HG03097 (cell line): ENCODE results near the gene BIRC5.
"Not testable (repeated sequence)": the region's sequence is repeated elsewhere in the genome, so short reads cannot be mapped to it uniquely, and the experiment has no call there.

Experiments
- ATAC-seq: cut with Tn5 transposase; IDR thresholded peaks from one replicate; pipeline ENCODE4 v1.9.1; 2021; ENCODE audit not compliant: unreplicated experiment, low FRiP score

The BIRC5 gene

DNA sequence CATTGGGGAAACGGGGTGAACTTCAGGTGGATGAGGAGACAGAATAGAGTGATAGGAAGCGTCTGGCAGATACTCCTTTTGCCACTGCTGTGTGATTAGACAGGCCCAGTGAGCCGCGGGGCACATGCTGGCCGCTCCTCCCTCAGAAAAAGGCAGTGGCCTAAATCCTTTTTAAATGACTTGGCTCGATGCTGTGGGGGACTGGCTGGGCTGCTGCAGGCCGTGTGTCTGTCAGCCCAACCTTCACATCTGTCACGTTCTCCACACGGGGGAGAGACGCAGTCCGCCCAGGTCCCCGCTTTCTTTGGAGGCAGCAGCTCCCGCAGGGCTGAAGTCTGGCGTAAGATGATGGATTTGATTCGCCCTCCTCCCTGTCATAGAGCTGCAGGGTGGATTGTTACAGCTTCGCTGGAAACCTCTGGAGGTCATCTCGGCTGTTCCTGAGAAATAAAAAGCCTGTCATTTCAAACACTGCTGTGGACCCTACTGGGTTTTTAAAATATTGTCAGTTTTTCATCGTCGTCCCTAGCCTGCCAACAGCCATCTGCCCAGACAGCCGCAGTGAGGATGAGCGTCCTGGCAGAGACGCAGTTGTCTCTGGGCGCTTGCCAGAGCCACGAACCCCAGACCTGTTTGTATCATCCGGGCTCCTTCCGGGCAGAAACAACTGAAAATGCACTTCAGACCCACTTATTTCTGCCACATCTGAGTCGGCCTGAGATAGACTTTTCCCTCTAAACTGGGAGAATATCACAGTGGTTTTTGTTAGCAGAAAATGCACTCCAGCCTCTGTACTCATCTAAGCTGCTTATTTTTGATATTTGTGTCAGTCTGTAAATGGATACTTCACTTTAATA is 10.4 kb downstream of the BIRC5 start:
- ATAC-seq = no peak

- no peak for ATAC-seq
Measured at GRCh38 chr17:78225088-78225865, 11.2 kb downstream of the BIRC5 start.

DNA sequence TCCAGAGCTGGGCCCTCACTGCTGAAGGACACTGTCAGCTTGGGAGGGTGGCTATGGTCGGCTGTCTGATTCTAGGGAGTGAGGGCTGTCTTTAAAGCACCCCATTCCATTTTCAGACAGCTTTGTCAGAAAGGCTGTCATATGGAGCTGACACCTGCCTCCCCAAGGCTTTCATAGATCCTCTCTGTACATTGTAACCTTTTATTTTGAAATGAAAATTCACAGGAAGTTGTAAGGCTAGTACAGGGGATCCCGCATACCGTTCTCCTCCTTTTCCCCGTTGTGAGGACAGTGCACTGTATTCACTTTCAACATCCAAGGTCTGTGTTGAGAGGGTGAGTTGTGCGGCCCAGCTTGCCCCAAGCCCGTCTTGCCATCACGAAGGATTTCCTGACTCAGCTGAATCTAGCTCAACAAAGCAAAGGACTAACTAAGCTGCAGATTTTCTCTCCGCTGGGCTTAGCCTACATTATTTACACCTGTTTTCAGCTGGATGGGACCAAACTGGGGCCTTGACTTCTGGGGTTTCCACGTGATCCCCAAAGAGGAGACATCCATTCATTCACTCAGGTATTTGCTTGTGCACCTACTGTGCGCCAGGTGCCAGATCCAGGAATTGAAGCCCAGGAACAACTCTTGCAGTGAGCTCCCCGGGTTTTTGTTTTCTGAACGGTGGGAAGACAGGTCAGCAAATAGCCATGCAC is 12.2 kb downstream of the BIRC5 start:
- no peak for ATAC-seq

DNA sequence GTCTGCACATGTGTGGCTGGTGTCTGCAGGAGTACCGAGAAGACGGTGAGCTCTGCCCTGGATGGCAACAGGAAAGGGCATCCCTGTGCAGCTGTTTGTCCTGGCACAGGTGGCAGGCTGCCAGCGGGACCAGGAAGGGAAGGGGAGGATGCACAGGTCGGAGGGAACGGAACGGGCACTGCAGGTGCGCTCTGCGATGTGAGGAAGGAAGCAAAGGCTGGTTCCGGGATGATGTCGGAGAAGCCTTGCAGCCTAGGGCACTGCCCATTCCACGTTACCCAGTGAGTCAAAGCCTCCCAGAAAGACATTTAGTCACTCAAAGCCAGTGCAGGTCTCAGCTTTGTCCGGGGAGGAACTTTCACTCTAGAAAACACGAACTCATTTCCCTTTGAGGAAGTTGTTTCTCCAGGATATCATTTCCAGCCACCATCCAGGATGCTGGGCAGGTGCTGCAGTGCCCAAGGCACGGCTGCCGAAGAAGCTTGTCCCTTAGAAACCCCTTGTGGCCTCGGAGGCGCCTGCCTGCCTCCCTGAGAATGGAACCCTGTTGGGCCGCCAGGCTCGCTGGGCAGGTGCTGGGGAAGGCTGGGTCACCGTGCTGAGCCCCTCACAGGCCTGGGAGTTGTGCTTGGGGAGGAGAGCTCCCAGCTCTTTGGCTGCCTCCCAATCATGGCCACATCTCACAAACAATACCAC is 12.9 kb downstream of the BIRC5 start:
- ATAC-seq = no peak

DNA sequence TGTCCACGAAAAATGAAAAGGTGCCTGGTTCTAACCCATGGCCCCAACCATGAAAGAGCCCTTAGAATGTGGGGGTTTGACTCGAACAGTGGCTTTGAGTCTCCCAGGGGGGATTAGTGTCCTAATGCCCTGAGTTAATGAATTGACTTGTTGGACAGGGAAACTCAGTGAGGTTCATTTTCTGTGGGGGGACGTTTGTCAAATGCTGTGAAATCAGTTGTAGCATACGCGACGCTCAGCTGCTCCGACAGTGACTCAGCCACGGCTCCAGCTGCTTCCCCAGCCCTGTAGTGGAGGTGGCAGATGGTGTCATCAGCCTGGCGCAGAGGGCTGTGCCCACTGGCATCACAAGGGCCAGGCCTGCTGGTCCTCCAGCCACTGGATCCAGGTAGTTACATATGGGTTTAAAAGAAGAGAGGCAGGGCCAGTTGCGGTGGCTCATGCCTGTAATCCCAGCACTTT is 13.4 kb downstream of the BIRC5 start:
- ATAC-seq = no peak

DNA sequence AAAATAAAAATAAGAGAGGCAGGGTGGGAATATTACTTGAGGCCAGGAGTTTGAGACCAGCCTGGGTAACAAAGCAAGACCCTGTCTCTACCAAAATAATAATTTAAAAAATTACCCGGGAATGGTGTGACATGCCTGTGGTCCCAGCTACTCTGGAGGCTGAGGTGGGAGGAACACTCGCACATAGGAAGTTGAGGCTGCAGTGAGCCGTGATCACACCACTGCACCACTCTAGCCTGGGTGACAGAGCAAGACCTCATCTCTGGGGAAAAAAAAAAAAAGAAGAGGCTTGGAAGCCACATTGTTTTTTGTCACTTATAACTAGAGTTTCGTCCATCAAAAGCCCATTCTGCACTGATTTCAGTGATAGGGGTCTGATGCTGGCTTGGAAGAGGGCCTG is 14.1 kb downstream of the BIRC5 start:
- ATAC-seq = no peak

GRCh38 chr17:78230252-78230962 is 16.4 kb downstream of the BIRC5 start:
- no peak for ATAC-seq

GRCh38 chr17:78230996-78231935 is 17.2 kb downstream of the BIRC5 start, which contains the start of gene TMEM235:
TSS of gene TMEM235 (plus strand) at chr17:78231631. CDS start at chr17:78232024, 393 bp downstream.
- no peak for ATAC-seq

GRCh38 chr17:78231991-78232858 is 18.2 kb downstream of the BIRC5 start:
- ATAC-seq = no peak

- no peak for ATAC-seq
Measured at GRCh38 chr17:78232859-78233173, 18.8 kb downstream of the BIRC5 start.

- ATAC-seq = no peak
Measured at GRCh38 chr17:78233678-78234077, 19.6 kb downstream of the BIRC5 start.

DNA sequence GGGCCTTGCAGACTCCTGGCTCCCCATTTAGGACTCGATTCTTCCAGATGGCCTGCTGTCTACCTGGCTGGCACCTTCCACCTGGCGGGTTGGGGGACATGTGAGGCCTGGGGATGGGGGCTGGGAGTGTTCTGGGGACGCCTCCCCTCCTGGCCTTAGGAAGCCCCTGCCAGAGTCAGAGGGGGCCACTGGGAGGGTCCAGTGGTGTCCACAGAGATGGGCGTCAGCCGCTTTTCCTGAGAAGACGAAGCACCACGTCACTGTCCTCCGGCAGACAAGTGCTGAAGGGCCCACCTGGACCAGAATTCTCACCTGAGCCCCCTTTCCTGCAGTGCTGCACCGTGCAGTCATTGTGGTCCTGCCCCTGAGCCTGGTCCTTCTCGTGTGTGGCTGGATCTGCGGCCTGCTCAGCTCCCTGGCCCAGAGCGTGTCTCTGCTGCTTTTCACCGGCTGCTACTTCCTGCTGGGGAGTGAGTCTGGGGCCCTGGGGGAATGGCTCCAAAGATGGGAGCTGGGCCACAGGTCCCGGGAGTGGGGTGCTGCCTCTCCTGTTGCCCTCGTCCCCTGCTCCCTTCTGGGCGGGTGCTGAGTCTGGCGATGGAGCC is 20.3 kb downstream of the BIRC5 start:
- ATAC-seq = no peak

DNA sequence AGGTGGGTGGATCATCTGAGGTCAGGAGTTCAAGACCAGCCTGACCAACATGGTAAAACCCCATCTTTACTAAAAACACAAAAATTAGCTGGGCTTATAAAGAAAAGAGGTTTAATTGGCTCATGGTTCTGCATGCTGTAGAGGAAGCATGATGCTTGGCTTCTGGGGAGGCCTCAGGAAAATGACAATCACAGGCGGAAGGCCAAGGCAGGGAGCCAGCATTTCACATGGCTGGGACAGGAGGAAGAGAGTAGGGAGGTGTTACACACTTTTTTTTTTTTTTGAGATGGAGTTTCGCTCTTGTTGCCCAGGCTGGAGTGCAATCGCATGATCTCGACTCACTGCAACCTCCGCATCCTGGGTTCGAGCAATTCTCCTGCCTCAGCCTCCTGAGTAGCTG is 21.0 kb downstream of the BIRC5 start:
- not testable (repeated sequence) for ATAC-seq

DNA sequence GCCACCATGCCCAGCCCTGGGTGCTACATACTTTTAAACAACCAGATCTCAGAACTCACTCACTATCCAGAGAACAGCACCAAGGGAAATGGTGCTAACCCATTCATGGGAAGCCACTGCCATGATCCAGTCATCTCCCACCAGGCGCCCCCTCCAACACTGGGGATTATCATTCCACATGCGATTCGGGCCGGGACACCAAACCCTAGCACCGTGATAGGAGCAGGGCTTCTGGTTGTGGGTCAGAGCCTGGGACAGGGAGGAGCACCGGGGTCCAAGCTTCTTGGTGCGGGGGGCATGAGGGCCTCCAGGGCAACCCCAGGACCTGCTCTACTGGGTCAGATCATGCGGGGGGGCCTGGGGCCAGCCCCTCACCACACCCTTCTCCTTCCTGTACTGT is 21.8 kb downstream of the BIRC5 start:
- no peak for ATAC-seq

GRCh38 chr17:78236362-78237127 is 22.5 kb downstream of the BIRC5 start:
- ATAC-seq = no peak

- no peak for ATAC-seq
Measured at GRCh38 chr17:78237401-78238012, 23.5 kb downstream of the BIRC5 start.
